HTERT RPE-1 (cell line): ENCODE results near the gene TSPY2.
"Not testable (repeated sequence)": the region's sequence is repeated elsewhere in the genome, so short reads cannot be mapped to it uniquely, and the experiment has no call there.

Experiments used
- in situ Hi-C: fragments of 300-500 bp; cut with MboI; formaldehyde crosslinking; loops from 4 replicates; pipeline ENCODE4 v1.14.3; 2020; ENCODE audit warnings: low sequenced_read_pairs

The TSPY2 gene

GRCh38 chrY:6245923-6246322 is at the start of gene TSPY2:
Gene TSPY2, plus strand, starts transcription at chrY:6246223. Its CDS starts 46 bp downstream, at chrY:6246269.
- in situ Hi-C loops = not testable (repeated sequence)

GRCh38 chrY:6209565-6209964 is 36.5 kb upstream of the TSPY2 start:
- in situ Hi-C loops = not testable (repeated sequence)

- in situ Hi-C loops = not testable (repeated sequence)
Measured at GRCh38 chrY:6217045-6217444, 29.0 kb upstream of the TSPY2 start.

GRCh38 chrY:6269839-6270238 is 23.8 kb downstream of the TSPY2 start:
- in situ Hi-C loops = not testable (repeated sequence)
